Activated naive CD8-positive, alpha-beta T cell treated with anti-CD3 and anti-CD28 coated beads, Interleukin-2, amount 10 ng/mL, durations not matched to agents 7 days and 5 days (primary cell): ENCODE measurements around the gene FBXW7. TPM values are rescaled to one million over a fixed set of nuclear protein-coding genes. Genes with fewer than 3 reads are reported as not detected.

Experiments used
- ATAC-seq: fragments of 150-1000 bp; cut with Tn5 transposase; one replicate; pipeline ENCODE4 v1.10.0; 2021; ENCODE audit warnings: low read depth, moderate library complexity
- POLR2A ChIA-PET: fragments of 350-600 bp; sonication (Branson Sonifier 250); formaldehyde crosslinking; loops from one replicate; lab custom pipeline; 2021; ENCODE audit warnings: antibody characterized with exemption; lab: Charles Lee
- DNase-seq: peaks from one replicate; pipeline ENCODE4 v3.0.0; 2021
- H3K27ac Mint-ChIP-seq: one replicate; pipeline ENCODE4 v1.8.0; 2022; ENCODE audit warnings: mild to moderate bottlenecking, mixed read lengths
- H3K27me3 Mint-ChIP-seq: one replicate; pipeline ENCODE4 v1.8.0; 2022; ENCODE audit warnings: mild to moderate bottlenecking, moderate library complexity, mixed read lengths
- H3K36me3 Mint-ChIP-seq: one replicate; pipeline ENCODE4 v1.8.0; 2021; ENCODE audit warnings: mild to moderate bottlenecking, mixed read lengths
- H3K4me1 Mint-ChIP-seq: one replicate; pipeline ENCODE4 v1.8.0; 2021; ENCODE audit warnings: mixed read lengths
- H3K4me3 Mint-ChIP-seq: one replicate; pipeline ENCODE4 v1.8.0; 2022; ENCODE audit warnings: mild to moderate bottlenecking, moderate library complexity, mixed read lengths
- H3K9me3 Mint-ChIP-seq: one replicate; pipeline ENCODE4 v1.8.0; 2021; ENCODE audit warnings: mixed read lengths
- total RNA-seq, 2 experiments: library from RNA; stranded (reverse); gene quantifications; one replicate each; pipeline ENCODE4 v1.2.3, GENCODE V29; 2021

Gene FBXW7
- total RNA-seq, 2 experiments from 2014 or later: 80.2 to 91.2 TPM

DNA sequence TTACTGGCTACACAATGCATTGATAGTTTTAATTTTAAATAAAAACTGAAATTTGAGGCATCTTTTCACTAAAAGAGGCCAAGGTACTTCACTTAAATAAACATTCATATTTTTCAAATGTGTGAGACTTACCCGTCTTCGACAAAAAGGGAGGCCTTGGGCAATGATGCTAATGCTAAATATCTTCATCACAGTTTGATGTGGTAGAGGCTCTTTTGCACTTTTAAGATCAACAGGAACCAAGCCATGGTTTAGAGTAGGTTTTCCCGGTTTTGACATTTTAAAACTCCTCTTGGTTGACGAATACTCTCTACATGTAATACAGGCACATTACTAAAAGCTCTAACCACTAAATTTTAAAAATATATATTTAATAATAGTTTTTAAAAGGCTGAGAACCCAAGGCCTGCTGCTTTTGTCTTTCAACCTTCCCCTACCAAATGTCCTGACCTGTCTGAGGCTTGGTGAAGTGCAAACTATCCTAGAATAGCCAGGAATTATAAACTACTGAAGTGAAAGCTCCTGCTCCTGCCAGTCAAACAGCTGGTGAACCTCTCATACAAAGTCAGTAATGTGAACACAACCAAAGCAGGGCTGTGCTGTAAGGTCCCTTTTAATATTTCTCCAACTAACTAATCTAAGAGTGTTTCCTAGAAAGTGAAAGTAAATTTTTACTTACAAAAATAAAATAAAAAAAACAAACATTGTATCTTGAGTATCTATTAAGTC is 153.7 kb downstream of the FBXW7 start:
- no peak for DNase-seq
- no peak for ATAC-seq
- Mint-ChIP-seq H3K4me1 (peaks cover 8% of the 10 kb centered on the region), H3K27me3 (no peaks in the 10 kb centered on the region), H3K9me3 (no peaks in the 10 kb centered on the region), H3K36me3 (peaks cover 2% of the 10 kb centered on the region), H3K27ac (peak overlapping the region; percentile 78), H3K4me3 (peak overlapping the region; percentile 75)
- POLR2A ChIA-PET: no interaction called here

DNA sequence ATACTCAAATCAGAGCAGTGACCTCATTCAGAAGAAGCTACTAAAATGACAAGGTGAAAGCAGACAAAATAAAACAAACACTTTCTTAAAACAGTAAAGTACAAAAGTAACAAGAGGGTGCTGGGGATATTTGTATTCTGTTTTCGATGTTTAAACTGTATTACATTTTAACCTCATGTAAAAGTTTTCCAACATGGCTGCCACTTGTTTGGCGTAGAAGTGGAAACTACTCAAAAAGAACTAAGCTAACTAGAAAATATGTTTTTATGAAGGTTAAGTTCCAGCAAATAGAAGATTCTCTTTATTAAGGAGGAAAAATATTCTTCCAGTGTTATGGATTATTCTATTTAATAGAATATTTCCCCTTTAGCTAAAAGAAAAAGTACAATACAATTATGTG is 155.0 kb downstream of the FBXW7 start:
- peaks cover 8% of the 10 kb centered on the region for H3K4me1 Mint-ChIP-seq
- no peaks in the 10 kb centered on the region for H3K27me3 Mint-ChIP-seq
- no peak for ATAC-seq
- no peak for DNase-seq
- POLR2A ChIA-PET: no interaction called here
- no peaks in the 10 kb centered on the region for H3K9me3 Mint-ChIP-seq
- H3K36me3 Mint-ChIP-seq: peaks cover 2% of the 10 kb centered on the region
- no peak overlapping the region for H3K4me3 Mint-ChIP-seq
- H3K27ac Mint-ChIP-seq: no peak overlapping the region

DNA sequence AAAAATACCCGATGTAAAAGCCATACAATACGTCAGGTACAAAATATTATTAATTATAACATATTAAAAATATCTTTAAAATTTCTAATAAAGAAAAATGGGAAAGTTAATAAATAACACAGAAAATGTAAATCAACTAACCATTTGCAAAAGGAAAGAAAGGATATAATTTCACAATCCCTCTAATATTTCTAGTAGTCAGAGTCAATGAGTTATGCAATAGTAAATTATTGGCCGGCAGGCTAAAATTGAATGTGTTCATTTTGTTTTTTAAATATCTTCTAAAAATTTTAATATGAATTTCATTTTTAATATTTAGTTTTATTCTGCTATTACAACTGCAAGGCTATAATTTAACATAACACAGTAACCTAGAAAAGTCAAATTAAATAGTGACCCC is 155.7 kb downstream of the FBXW7 start:
- H3K9me3 Mint-ChIP-seq: no peaks in the 10 kb centered on the region
- no peak for ATAC-seq
- no peaks in the 10 kb centered on the region for H3K27me3 Mint-ChIP-seq
- no peak for DNase-seq
- no peak overlapping the region for H3K4me3 Mint-ChIP-seq
- POLR2A ChIA-PET: interaction anchor here (0.6 kb wide), 1 partner anchor 181 kb away, joined by 3 read pairs; no protein-coding TSS in a partner anchor
- no peak overlapping the region for H3K27ac Mint-ChIP-seq
- H3K4me1 Mint-ChIP-seq: peaks cover 8% of the 10 kb centered on the region
- H3K36me3 Mint-ChIP-seq: peaks cover 2% of the 10 kb centered on the region

DNA sequence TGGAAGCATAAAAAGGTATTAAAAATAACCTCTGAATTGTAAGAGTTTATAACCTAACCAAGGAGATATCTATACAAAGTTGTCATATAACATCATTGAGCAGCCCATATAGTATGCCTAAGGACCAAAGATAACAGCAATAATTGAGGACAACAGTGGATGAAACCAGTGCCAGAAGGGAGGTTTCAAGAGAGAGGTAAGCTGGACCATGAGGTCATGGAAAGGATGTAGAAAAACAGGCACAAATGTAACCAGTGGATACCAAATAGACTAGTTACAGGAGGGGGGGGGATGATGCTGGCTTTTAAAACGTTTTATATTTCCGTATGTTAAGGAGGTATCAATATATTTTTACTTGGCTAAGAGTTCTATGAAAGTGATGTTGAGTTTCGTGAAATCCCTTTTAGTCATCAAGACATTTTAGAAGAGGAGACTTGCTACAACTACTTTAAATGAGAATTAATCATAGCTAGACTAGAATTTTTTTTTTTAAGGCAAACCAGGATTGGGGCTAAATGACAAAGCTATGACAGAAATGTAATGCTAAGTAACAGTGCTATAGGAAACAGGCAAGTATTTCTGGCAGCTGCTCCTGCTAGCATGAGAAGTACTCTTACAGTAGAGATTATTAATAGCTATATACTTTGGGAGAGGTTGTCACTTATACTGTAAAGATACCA is 161.1 kb downstream of the FBXW7 start:
- ATAC-seq (no peak), DNase-seq (no peak)
- H3K27ac Mint-ChIP-seq: no peak overlapping the region
- no peaks in the 10 kb centered on the region for H3K36me3 Mint-ChIP-seq
- H3K27me3 Mint-ChIP-seq: no peaks in the 10 kb centered on the region
- H3K4me3 Mint-ChIP-seq: no peak overlapping the region
- H3K9me3 Mint-ChIP-seq: no peaks in the 10 kb centered on the region
- peaks cover 1% of the 10 kb centered on the region for H3K4me1 Mint-ChIP-seq
- POLR2A ChIA-PET: no interaction called here

DNA sequence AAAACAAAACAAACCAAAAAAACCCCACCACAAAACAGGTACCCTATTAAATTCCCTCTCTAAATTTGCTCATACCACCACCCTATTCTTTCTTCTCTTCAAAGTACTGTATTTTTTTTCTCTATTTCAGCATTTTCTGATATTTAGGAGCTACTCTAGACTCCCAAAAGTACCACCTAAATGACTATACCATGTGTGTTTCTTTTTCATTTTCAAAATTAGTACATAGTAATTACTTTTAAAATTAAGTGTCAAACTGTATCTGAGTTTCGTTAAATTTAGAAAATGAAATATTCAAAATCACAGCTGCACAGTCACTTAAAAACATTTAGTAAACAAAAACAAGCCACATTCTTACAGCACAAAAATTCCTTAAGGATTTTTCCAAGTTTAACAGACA is 161.7 kb downstream of the FBXW7 start:
- Mint-ChIP-seq H3K27ac (no peak overlapping the region), H3K4me1 (peaks cover 1% of the 10 kb centered on the region), H3K36me3 (no peaks in the 10 kb centered on the region), H3K9me3 (no peaks in the 10 kb centered on the region), H3K27me3 (no peaks in the 10 kb centered on the region), H3K4me3 (no peak overlapping the region)
- ATAC-seq: no peak
- DNase-seq: no peak
- POLR2A ChIA-PET: no interaction called here

DNA sequence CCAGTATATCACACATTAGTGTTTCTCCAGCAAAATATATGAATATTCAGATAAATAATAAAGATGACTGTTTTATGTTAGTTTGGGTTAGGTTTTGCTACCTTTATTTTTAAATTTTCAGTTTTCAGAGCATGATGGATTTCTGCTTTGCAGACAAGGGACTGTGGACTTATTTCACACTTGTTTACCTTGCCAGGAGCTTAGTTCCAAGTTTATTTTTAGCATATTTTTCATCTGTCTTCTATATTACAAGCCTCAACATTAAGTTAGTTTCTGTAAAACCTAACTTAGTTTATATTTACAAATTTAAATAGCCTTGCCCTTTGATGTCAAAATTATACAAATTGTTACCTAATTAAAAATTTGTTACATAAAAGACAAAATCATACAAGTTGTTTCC is 163.4 kb downstream of the FBXW7 start:
- H3K4me1 Mint-ChIP-seq: no peaks in the 10 kb centered on the region
- ATAC-seq: no peak
- no peaks in the 10 kb centered on the region for H3K27me3 Mint-ChIP-seq
- H3K36me3 Mint-ChIP-seq: no peaks in the 10 kb centered on the region
- no peaks in the 10 kb centered on the region for H3K9me3 Mint-ChIP-seq
- DNase-seq: no peak
- POLR2A ChIA-PET: no interaction called here
- H3K27ac Mint-ChIP-seq: no peak overlapping the region
- no peak overlapping the region for H3K4me3 Mint-ChIP-seq

DNA sequence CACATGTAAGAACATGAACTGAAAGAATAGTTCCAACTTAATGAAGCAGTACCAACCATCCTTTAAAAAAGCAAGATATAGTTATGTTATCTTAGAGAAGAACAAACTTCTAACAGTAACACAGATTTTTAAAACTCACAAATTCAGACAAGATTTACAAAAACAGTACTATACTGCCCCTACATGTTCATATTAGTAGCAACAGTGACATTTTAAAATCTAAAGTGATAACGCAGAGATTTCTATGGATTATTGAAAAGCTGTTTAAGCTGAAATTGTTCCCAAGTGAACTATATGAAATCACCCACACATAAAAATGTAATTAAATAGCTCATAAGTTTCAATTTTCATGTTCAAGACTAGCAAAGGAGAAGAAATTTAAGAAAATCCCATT is 166.0 kb downstream of the FBXW7 start:
- Mint-ChIP-seq H3K36me3 (peaks cover 13% of the 10 kb centered on the region), H3K27me3 (no peaks in the 10 kb centered on the region), H3K9me3 (peaks cover 3% of the 10 kb centered on the region), H3K4me3 (no peak overlapping the region), H3K4me1 (peaks cover 4% of the 10 kb centered on the region), H3K27ac (no peak overlapping the region)
- POLR2A ChIA-PET: no interaction called here
- DNase-seq (no peak), ATAC-seq (no peak)

DNA sequence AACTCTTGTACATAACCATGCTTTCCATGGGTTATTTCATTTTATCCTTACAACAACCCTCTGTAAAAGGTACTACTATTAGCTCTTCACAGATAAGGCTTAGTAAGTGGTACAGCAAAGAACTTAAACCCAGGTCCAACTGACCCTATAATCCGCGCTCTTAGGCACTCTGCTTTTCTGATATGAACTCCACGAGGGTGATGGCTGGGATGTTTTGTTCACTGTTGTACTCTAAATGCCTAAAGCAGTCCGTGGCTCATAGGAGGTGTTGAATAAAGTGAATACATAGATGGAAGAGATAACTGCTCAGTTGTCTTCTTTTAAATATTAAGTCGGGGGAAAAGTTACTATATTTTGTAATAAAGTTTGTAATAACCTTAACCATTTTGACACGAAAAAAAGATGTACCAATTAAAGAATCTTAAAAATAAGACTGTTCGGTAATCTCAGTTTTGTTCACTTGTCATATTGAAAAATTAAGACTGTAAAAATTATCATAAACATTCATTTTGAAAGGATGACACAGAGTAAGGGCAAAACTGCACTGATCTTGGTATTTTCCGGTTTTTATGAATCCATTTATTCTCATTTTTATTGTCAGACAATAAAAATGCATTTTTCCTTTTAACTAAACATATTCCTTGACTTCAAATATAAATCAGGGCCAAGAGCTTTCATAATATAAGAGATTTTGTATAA is 166.5 kb downstream of the FBXW7 start:
- peaks cover 4% of the 10 kb centered on the region for H3K4me1 Mint-ChIP-seq
- DNase-seq: no peak
- no peak overlapping the region for H3K4me3 Mint-ChIP-seq
- peaks cover 3% of the 10 kb centered on the region for H3K9me3 Mint-ChIP-seq
- POLR2A ChIA-PET: no interaction called here
- ATAC-seq: no peak
- H3K27me3 Mint-ChIP-seq: no peaks in the 10 kb centered on the region
- no peak overlapping the region for H3K27ac Mint-ChIP-seq
- peaks cover 15% of the 10 kb centered on the region for H3K36me3 Mint-ChIP-seq

DNA sequence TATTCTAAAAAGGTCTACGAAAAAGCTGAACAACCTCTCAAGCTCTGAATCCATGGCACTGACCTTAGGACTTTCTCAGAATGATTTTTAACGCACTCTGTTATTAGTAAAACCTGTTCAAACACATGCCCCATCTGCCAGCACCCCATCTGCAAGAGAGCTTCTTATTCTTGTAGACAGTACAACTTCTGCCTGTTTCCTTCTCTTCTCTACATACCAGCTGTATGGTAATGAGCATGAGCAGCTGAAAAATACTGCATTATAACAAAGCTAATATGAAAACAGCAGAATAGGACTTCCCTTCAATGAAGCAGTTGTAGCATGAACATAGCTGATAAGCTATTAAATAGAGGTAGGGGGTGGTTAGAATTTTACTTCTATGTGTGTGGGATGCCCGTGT is 167.9 kb downstream of the FBXW7 start:
- POLR2A ChIA-PET: no interaction called here
- H3K27ac Mint-ChIP-seq: no peak overlapping the region
- ATAC-seq (no peak), DNase-seq (no peak)
- H3K9me3 Mint-ChIP-seq: peaks cover 3% of the 10 kb centered on the region
- H3K4me1 Mint-ChIP-seq: peaks cover 4% of the 10 kb centered on the region
- no peak overlapping the region for H3K4me3 Mint-ChIP-seq
- H3K36me3 Mint-ChIP-seq: peaks cover 16% of the 10 kb centered on the region
- no peaks in the 10 kb centered on the region for H3K27me3 Mint-ChIP-seq

DNA sequence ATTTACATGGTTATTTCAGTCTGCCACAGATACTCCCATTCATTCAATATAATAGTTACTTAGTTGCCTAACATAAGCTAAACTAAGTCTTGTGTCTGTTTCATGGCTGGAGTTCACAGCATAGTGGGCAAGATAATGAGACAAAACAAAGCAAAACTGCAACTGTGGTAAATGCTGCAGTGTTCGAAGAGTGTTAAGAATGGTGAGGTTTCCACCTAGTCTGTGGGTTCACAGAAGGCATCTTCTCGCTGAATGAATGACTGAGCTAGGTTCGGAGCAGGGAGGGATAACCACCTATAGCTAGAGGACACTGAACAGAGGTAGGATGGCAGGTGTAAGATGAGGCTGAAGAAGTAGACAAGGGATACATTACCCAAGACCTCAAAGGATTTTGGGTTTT is 171.0 kb downstream of the FBXW7 start:
- Mint-ChIP-seq H3K9me3 (peaks cover 3% of the 10 kb centered on the region), H3K36me3 (peaks cover 16% of the 10 kb centered on the region), H3K4me1 (peaks cover 4% of the 10 kb centered on the region), H3K27ac (no peak overlapping the region), H3K27me3 (no peaks in the 10 kb centered on the region), H3K4me3 (no peak overlapping the region)
- ATAC-seq: no peak
- DNase-seq: no peak
- POLR2A ChIA-PET: no interaction called here

DNA sequence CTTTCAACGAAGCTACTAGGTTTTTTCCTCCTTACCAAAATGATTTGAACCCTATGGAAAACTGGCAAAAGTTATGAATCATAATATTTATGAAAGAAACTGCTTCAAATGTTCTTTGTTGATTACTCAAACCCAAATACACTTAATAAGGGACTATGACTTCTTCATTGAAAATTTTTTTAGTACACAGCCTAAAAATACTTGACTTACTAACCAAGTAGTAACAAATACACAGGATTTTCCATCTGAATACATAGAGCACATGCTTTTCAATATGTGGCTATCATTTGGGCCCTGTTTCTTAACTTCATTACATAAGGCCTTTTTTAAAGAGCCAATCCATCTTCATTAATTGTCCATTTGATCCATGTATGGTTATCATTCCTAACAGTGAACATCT is 171.5 kb downstream of the FBXW7 start:
- Mint-ChIP-seq H3K27ac (no peak overlapping the region), H3K9me3 (peaks cover 3% of the 10 kb centered on the region), H3K4me1 (peaks cover 4% of the 10 kb centered on the region), H3K4me3 (no peak overlapping the region), H3K36me3 (peaks cover 17% of the 10 kb centered on the region), H3K27me3 (no peaks in the 10 kb centered on the region)
- ATAC-seq: no peak
- POLR2A ChIA-PET: no interaction called here
- DNase-seq: no peak

DNA sequence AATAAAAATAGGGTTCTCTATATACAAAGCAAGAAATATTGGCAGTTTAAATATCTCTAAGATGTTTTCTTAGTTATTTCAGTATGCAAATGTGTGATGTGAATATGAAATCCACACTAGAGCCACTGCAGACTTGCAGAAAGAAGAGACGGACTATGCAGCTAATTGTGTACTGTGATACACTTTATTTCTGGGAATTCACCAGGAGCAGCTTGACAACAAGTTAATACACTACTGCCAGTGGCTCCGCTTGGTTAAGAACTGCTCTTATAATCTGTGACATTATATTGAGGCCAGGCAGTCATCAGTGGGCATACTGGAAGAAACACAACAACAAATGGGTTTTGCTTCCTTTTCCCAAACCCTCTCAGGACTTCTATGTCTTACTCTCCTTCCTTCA is 172.0 kb downstream of the FBXW7 start:
- no peaks in the 10 kb centered on the region for H3K27me3 Mint-ChIP-seq
- H3K36me3 Mint-ChIP-seq: peaks cover 19% of the 10 kb centered on the region
- DNase-seq: no peak
- H3K4me1 Mint-ChIP-seq: peaks cover 4% of the 10 kb centered on the region
- H3K4me3 Mint-ChIP-seq: no peak overlapping the region
- POLR2A ChIA-PET: no interaction called here
- ATAC-seq: no peak
- peaks cover 3% of the 10 kb centered on the region for H3K9me3 Mint-ChIP-seq
- no peak overlapping the region for H3K27ac Mint-ChIP-seq

DNA sequence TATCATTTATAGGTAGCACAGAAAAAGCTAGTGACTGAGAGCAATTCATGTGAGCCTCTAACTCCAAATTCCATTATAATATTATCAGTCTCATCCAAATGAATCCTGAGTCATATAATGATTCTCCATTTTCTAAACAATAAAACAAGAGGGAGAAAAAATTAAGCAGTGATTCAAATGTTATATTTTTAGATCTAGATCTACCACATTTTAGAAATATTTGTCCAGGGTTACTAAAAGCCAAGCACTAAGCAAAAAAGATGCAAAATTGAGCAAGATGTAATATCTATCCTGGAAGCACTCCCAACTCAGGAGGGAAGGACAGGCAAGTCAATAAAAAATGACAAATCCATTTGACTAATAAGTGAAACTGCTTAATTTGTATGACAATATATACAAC is 172.8 kb downstream of the FBXW7 start:
- no peak for ATAC-seq
- Mint-ChIP-seq H3K4me1 (peaks cover 4% of the 10 kb centered on the region), H3K27me3 (no peaks in the 10 kb centered on the region), H3K27ac (no peak overlapping the region), H3K9me3 (peaks cover 3% of the 10 kb centered on the region), H3K36me3 (peaks cover 23% of the 10 kb centered on the region), H3K4me3 (no peak overlapping the region)
- no peak for DNase-seq
- POLR2A ChIA-PET: no interaction called here

DNA sequence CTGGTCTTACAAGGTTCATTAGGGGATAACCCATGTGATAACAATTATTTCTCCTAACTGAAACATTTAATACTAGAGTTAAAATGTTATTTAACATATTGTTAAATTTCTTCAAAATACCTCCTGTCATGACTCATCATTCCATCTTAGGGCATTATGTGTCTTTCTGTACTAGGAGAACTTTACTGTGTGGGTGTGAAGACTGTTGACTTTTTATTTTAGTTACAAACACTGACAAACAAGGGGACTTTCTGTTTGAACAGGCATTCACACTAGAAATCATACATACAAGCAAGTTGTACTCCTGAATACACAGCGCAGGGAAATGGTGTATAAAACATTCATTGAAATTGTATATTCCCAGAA is 175.9 kb downstream of the FBXW7 start:
- DNase-seq: no peak
- peaks cover 12% of the 10 kb centered on the region for H3K36me3 Mint-ChIP-seq
- H3K9me3 Mint-ChIP-seq: no peaks in the 10 kb centered on the region
- no peak for ATAC-seq
- H3K4me1 Mint-ChIP-seq: peaks cover 1% of the 10 kb centered on the region
- H3K4me3 Mint-ChIP-seq: no peak overlapping the region
- no peak overlapping the region for H3K27ac Mint-ChIP-seq
- no peaks in the 10 kb centered on the region for H3K27me3 Mint-ChIP-seq
- POLR2A ChIA-PET: no interaction called here
